HepG2 (cell line): ENCODE data around the gene SART1. TPM values are rescaled to one million over a fixed set of nuclear protein-coding genes. Genes with fewer than 3 reads are reported as not detected.
A peak's percentile ranks its signal among the peaks of the same experiment; 100 is the strongest.

Experiments used
- EED ChIP-seq: sonication (generic); formaldehyde crosslinking; IDR thresholded peaks from 2 replicates; pipeline ENCODE4 v1.5.0; 2020; ENCODE audit warnings: mild to moderate bottlenecking, missing genetic modification reagents
- FOXM1 ChIP-seq: sonication (generic); formaldehyde crosslinking; IDR thresholded peaks from 2 replicates; pipeline ENCODE4 v1.5.0; 2020; ENCODE audit warnings: missing genetic modification reagents
- FOXP4 ChIP-seq: sonication (generic); formaldehyde crosslinking; IDR thresholded peaks from 2 replicates; pipeline ENCODE4 v1.4.0; 2020; ENCODE audit warnings: missing genetic modification reagents
- GATA4 ChIP-seq: sonication (generic); IDR thresholded peaks from 2 replicates; pipeline ENCODE4 v1.6.1; 2016; ENCODE audit warnings: antibody characterized with exemption, low read depth, borderline replicate concordance
- HNRNPH1 ChIP-seq: fragments of 200-400 bp; formaldehyde crosslinking; optimal IDR thresholded peaks from 2 replicates; pipeline ENCODE3; 2017; ENCODE audit warnings: mild to moderate bottlenecking, low read depth, low read length
- PATZ1 ChIP-seq: sonication (generic); formaldehyde crosslinking; IDR thresholded peaks from 2 replicates; pipeline ENCODE4 v1.4.0; 2020; ENCODE audit warnings: missing genetic modification reagents
- RELA ChIP-seq: sonication (generic); formaldehyde crosslinking; IDR thresholded peaks from 2 replicates; pipeline ENCODE4 v1.4.0; 2020; ENCODE audit warnings: missing genetic modification reagents
- SNAI1 ChIP-seq: sonication (generic); formaldehyde crosslinking; IDR thresholded peaks from 2 replicates; pipeline ENCODE4 v1.5.0; 2020; ENCODE audit warnings: mild to moderate bottlenecking, missing genetic modification reagents, borderline replicate concordance
- SP4 ChIP-seq: sonication (generic); formaldehyde crosslinking; IDR thresholded peaks from 2 replicates; pipeline ENCODE4 v1.8.1; 2023; ENCODE audit warnings: mild to moderate bottlenecking, missing genetic modification reagents
- ZNF691 ChIP-seq: sonication (generic); formaldehyde crosslinking; IDR thresholded peaks from 2 replicates; pipeline ENCODE4 v1.4.0; 2020; ENCODE audit warnings: missing genetic modification reagents, low read depth, mild to moderate bottlenecking, borderline replicate concordance
- ZNF740 ChIP-seq: sonication (generic); formaldehyde crosslinking; IDR thresholded peaks from 2 replicates; pipeline ENCODE4 v1.4.0; 2020; ENCODE audit warnings: missing genetic modification reagents
- ZNF780A ChIP-seq: sonication (generic); formaldehyde crosslinking; IDR thresholded peaks from 2 replicates; pipeline ENCODE4 v1.8.0; 2022; ENCODE audit warnings: mild to moderate bottlenecking, missing genetic modification reagents, moderate library complexity
- ZNF781 ChIP-seq: sonication (generic); formaldehyde crosslinking; IDR thresholded peaks from 2 replicates; pipeline ENCODE4 v1.5.1; 2020; ENCODE audit warnings: borderline replicate concordance, mild to moderate bottlenecking, missing genetic modification reagents; ENCODE audit errors: not compliant biosample characterization
- polyA plus RNA-seq, 8 experiments: library from polyadenylated mRNA; depleted of rRNA in 3 of 8; stranded (reverse) in 7 of 8; unstranded in 1 of 8; fragments of >200 nt; fragmentation: Illumina TruSeq in 4 of 8; extraction: Trizol in 4 of 8; gene quantifications; 2 replicates each; pipeline versions ENCODE4 v1.2.1 to v1.2.3, GENCODE V29; 2011 to 2016; ENCODE audit warnings: low read depth in 4 of 8, missing spikeins in 1 of 8, mixed read lengths in 1 of 8; ENCODE audit not compliant: insufficient read depth in 1 of 8
- total RNA-seq, 5 experiments: library from RNA; depleted of rRNA; stranded (reverse); fragments of >200 nt; fragmentation: Illumina TruSeq; extraction: Trizol; gene quantifications; 2 replicates each; pipeline ENCODE4 v1.2.3, GENCODE V29; 2016; ENCODE audit warnings: low read depth in 1 of 5
- TF ChIP-seq, protein P1 (sequence below): IDR thresholded peaks from 2 replicates; pipeline ENCODE4 v1.6.1; 2016; ENCODE audit warnings: low read depth, missing genetic modification reagents, missing compliant biosample characterization
- TF ChIP-seq, protein P2 (sequence below): sonication (generic); formaldehyde crosslinking; IDR thresholded peaks from 2 replicates; pipeline ENCODE4 v1.5.1; 2020; ENCODE audit warnings: mild to moderate bottlenecking, moderate library complexity, missing genetic modification reagents

Gene SART1
- total and polyA plus RNA-seq, 2 of the 13 experiments (the other 11 are each of a cell fraction or from before 2014, with no cell fraction given): 11.3 to 22.5 TPM

GRCh38 chr11:65919573-65920371 is 41.8 kb upstream of the SART1 start (continued):
- TF ChIP-seq, protein P1, sequence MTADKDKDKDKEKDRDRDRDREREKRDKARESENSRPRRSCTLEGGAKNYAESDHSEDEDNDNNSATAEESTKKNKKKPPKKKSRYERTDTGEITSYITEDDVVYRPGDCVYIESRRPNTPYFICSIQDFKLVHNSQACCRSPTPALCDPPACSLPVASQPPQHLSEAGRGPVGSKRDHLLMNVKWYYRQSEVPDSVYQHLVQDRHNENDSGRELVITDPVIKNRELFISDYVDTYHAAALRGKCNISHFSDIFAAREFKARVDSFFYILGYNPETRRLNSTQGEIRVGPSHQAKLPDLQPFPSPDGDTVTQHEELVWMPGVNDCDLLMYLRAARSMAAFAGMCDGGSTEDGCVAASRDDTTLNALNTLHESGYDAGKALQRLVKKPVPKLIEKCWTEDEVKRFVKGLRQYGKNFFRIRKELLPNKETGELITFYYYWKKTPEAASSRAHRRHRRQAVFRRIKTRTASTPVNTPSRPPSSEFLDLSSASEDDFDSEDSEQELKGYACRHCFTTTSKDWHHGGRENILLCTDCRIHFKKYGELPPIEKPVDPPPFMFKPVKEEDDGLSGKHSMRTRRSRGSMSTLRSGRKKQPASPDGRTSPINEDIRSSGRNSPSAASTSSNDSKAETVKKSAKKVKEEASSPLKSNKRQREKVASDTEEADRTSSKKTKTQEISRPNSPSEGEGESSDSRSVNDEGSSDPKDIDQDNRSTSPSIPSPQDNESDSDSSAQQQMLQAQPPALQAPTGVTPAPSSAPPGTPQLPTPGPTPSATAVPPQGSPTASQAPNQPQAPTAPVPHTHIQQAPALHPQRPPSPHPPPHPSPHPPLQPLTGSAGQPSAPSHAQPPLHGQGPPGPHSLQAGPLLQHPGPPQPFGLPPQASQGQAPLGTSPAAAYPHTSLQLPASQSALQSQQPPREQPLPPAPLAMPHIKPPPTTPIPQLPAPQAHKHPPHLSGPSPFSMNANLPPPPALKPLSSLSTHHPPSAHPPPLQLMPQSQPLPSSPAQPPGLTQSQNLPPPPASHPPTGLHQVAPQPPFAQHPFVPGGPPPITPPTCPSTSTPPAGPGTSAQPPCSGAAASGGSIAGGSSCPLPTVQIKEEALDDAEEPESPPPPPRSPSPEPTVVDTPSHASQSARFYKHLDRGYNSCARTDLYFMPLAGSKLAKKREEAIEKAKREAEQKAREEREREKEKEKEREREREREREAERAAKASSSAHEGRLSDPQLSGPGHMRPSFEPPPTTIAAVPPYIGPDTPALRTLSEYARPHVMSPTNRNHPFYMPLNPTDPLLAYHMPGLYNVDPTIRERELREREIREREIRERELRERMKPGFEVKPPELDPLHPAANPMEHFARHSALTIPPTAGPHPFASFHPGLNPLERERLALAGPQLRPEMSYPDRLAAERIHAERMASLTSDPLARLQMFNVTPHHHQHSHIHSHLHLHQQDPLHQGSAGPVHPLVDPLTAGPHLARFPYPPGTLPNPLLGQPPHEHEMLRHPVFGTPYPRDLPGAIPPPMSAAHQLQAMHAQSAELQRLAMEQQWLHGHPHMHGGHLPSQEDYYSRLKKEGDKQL (CRISPR knock-in tag): no peak
- TF ChIP-seq RELA (CRISPR knock-in tag): peak; percentile 8; the same call in 1 of the 2 replicates
- no peak for TF ChIP-seq HNRNPH1
- no peak for TF ChIP-seq EED (CRISPR knock-in tag)
- TF ChIP-seq ZNF740 (CRISPR knock-in tag): 0 out of 2 replicates have a peak, but pooled peaks have one; percentile 7
- TF ChIP-seq SP4 (CRISPR knock-in tag): no peak
- TF ChIP-seq, protein P2, sequence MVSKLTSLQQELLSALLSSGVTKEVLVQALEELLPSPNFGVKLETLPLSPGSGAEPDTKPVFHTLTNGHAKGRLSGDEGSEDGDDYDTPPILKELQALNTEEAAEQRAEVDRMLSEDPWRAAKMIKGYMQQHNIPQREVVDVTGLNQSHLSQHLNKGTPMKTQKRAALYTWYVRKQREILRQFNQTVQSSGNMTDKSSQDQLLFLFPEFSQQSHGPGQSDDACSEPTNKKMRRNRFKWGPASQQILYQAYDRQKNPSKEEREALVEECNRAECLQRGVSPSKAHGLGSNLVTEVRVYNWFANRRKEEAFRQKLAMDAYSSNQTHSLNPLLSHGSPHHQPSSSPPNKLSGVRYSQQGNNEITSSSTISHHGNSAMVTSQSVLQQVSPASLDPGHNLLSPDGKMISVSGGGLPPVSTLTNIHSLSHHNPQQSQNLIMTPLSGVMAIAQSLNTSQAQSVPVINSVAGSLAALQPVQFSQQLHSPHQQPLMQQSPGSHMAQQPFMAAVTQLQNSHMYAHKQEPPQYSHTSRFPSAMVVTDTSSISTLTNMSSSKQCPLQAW: 0 out of 2 replicates have a peak, but pooled peaks have one; percentile 29
- TF ChIP-seq ZNF781 (CRISPR knock-in tag): no peak
- 0 out of 2 replicates have a peak, but pooled peaks have one; percentile 11 for TF ChIP-seq SNAI1 (CRISPR knock-in tag)
- 0 out of 2 replicates have a peak, but pooled peaks have one; percentile 22 for TF ChIP-seq PATZ1 (CRISPR knock-in tag)
- TF ChIP-seq FOXP4 (CRISPR knock-in tag): no peak
- no peak for TF ChIP-seq GATA4
- TF ChIP-seq ZNF691 (CRISPR knock-in tag): no peak
- no peak for TF ChIP-seq FOXM1 (CRISPR knock-in tag)
- TF ChIP-seq ZNF780A (CRISPR knock-in tag): no peak
